ENCODE results near the gene MEIS1. TPM values are rescaled to one million over a fixed set of nuclear protein-coding genes. Genes with fewer than 3 reads are reported as not detected.

MEIS1 gene
- total and polyA plus RNA-seq, 2 experiments from 2014 or later, result 0.16 to 0.28 TPM

- H3K79me2 ChIP-seq (replicated peaks; ENCODE audit: insufficient read depth), result no peaks in the 10 kb centered on the region
- peaks cover 100% of the 10 kb centered on the region for H3K27me3 ChIP-seq (ENCODE audit: insufficient read depth)
- Mint-ChIP-seq H3K36me3 (ENCODE audit: low read depth) (no peaks in the 10 kb centered on the region), H3K27ac (no peak overlapping the region), H3K4me1 (peaks cover 64% of the 10 kb centered on the region), H3K4me3 (peak overlapping the region; percentile 76; the same call in 2 of the 3 replicates), H3K27me3 (ENCODE audit: insufficient read depth, low read depth, poor library complexity) (peaks cover 100% of the 10 kb centered on the region), H3K9me3 (no peaks in the 10 kb centered on the region; the same call in 1 of the 3 replicates)
- H2AFZ ChIP-seq, result no peak overlapping the region
- peak overlapping the region; percentile 63 for H3K4me3 ChIP-seq
- no peaks in the 10 kb centered on the region for H3K9me2 ChIP-seq (ENCODE audit: insufficient read depth)
- TF ChIP-seq ZNF331 (CRISPR knock-in tag; IDR thresholded peaks at IDR 0.05; ENCODE audit: low read depth) (no peak), ZNF114 (CRISPR knock-in tag; IDR thresholded peaks at IDR 0.05) (no peak), EZH2phosphoT487 (IDR thresholded peaks at IDR 0.05; ENCODE audit: unreplicated experiment) (peak; percentile 82), EZH2 (IDR thresholded peaks at IDR 0.05; ENCODE audit: low read depth, unreplicated experiment) (peak; percentile 80)
- H3K27ac ChIP-seq (ENCODE audit: low read depth), result no peak overlapping the region
- H3K4me1 ChIP-seq (ENCODE audit: insufficient read depth), result peaks cover 96% of the 10 kb centered on the region
- peaks cover 35% of the 10 kb centered on the region for H3F3A ChIP-seq (replicated peaks; ENCODE audit: low read depth)
- H3K36me3 ChIP-seq (ENCODE audit: insufficient read depth), result no peaks in the 10 kb centered on the region
- peak overlapping the region; percentile 87 for H3K4me2 ChIP-seq
- H4K20me1 ChIP-seq (replicated peaks; ENCODE audit: insufficient read depth), result peaks cover 24% of the 10 kb centered on the region
- DNase-seq (ENCODE audit: low spot score) (peak; percentile 48), ATAC-seq (no peak)
Measured at GRCh38 chr2:66440708-66441497, 6.0 kb downstream of the MEIS1 start.

GRCh38 chr2:66441581-66442320 lies 6.8 kb downstream of the MEIS1 start:
- Mint-ChIP-seq H3K36me3 (ENCODE audit: low read depth) (no peaks in the 10 kb centered on the region), H3K27ac (no peak overlapping the region), H3K27me3 (ENCODE audit: insufficient read depth, low read depth, poor library complexity) (peaks cover 100% of the 10 kb centered on the region), H3K4me1 (peaks cover 59% of the 10 kb centered on the region), H3K9me3 (no peaks in the 10 kb centered on the region; the same call in 1 of the 3 replicates), H3K4me3 (peak overlapping the region; percentile 26; the same call in 1 of the 3 replicates)
- peaks cover 20% of the 10 kb centered on the region for H4K20me1 ChIP-seq (replicated peaks; ENCODE audit: insufficient read depth)
- H3K79me2 ChIP-seq (replicated peaks; ENCODE audit: insufficient read depth), result no peaks in the 10 kb centered on the region
- no peaks in the 10 kb centered on the region for H3K9me2 ChIP-seq (ENCODE audit: insufficient read depth)
- H2AFZ ChIP-seq, result no peak overlapping the region
- H3K27me3 ChIP-seq (ENCODE audit: insufficient read depth), result peaks cover 100% of the 10 kb centered on the region
- DNase-seq (ENCODE audit: low spot score) (peak; percentile 37), ATAC-seq (no peak)
- no peak overlapping the region for H3K27ac ChIP-seq (ENCODE audit: low read depth)
- H3F3A ChIP-seq (replicated peaks; ENCODE audit: low read depth), result peaks cover 30% of the 10 kb centered on the region
- H3K4me1 ChIP-seq (ENCODE audit: insufficient read depth), result peaks cover 90% of the 10 kb centered on the region
- H3K4me3 ChIP-seq, result no peak overlapping the region
- no peaks in the 10 kb centered on the region for H3K36me3 ChIP-seq (ENCODE audit: insufficient read depth)
- peak overlapping the region; percentile 87 for H3K4me2 ChIP-seq
- no peak for TF ChIP-seq ZNF462 (CRISPR knock-in tag; IDR thresholded peaks at IDR 0.05)
- TF ChIP-seq ZNF331 (CRISPR knock-in tag; IDR thresholded peaks at IDR 0.05; ENCODE audit: low read depth), result no peak
- TF ChIP-seq EZH2 (IDR thresholded peaks at IDR 0.05; ENCODE audit: low read depth, unreplicated experiment), result peak; percentile 66
- TF ChIP-seq STAT1 (IDR thresholded peaks at IDR 0.05; ENCODE audit: unreplicated experiment), result no peak
- TF ChIP-seq CTCF (conservative IDR thresholded peaks at IDR 0.05; ENCODE audit: low read depth in 2 of 2), result no peak
- no peak for TF ChIP-seq ZNF114 (CRISPR knock-in tag; IDR thresholded peaks at IDR 0.05)
- TF ChIP-seq JUNB (IDR thresholded peaks at IDR 0.05; ENCODE audit: unreplicated experiment), result no peak
